SU-DHL-6 (cell line): ENCODE measurements around the gene EXOC2.

Source experiments
- H2AFZ ChIP-seq: fragments of 200-600 bp; sonication (generic); 2 replicates; pipeline ENCODE4 v1.6.1; 2014; ENCODE audit warnings: low read depth, mild to moderate bottlenecking, moderate library complexity, mixed read lengths, antibody characterized with exemption, low read length; ENCODE audit not compliant: severe bottlenecking
- H3F3A ChIP-seq: fragments of 200-600 bp; shearing (Covaris generic); 2 replicates; pipeline ENCODE4 v1.6.0; 2016; ENCODE audit warnings: antibody characterized with exemption, mild to moderate bottlenecking; ENCODE audit not compliant: insufficient read depth
- H3K27ac ChIP-seq: fragments of 200-600 bp; sonication (generic); 2 replicates; pipeline ENCODE4 v1.5.1; 2016; ENCODE audit warnings: low read depth, mild to moderate bottlenecking, low read length, moderate library complexity, mixed read lengths
- H3K27me3 ChIP-seq: fragments of 200-600 bp; sonication (generic), shearing (Covaris generic); 2 replicates; pipeline ENCODE4 v1.6.0; 2014; ENCODE audit warnings: mild to moderate bottlenecking, low read length
- H3K36me3 ChIP-seq: fragments of 200-600 bp; sonication (generic); 2 replicates; pipeline ENCODE4 v1.6.1; 2014; ENCODE audit warnings: mild to moderate bottlenecking, low read length, mixed read lengths
- H3K4me2 ChIP-seq: fragments of 300-600, 200-600 bp; shearing (Covaris generic), sonication (generic); 2 replicates; pipeline ENCODE4 v1.6.0; 2014; ENCODE audit warnings: low read length, low read depth, mild to moderate bottlenecking; ENCODE audit not compliant: poor library complexity, severe bottlenecking
- H3K4me3 ChIP-seq: fragments of 200-600 bp; sonication (generic); 2 replicates; pipeline ENCODE4 v1.5.1; 2014; ENCODE audit warnings: antibody characterized with exemption, low read length, mild to moderate bottlenecking, mixed read lengths; ENCODE audit not compliant: insufficient read depth, poor library complexity, severe bottlenecking
- H3K79me2 ChIP-seq: fragments of 200-600 bp; sonication (generic); 2 replicates; pipeline ENCODE4 v1.6.1; 2014; ENCODE audit warnings: mild to moderate bottlenecking, low read length, moderate library complexity; ENCODE audit not compliant: insufficient read depth
- H3K9ac ChIP-seq: fragments of 200-600 bp; sonication (generic); 2 replicates; pipeline ENCODE4 v1.7.0; 2014; ENCODE audit warnings: mild to moderate bottlenecking, low read length
- H3K9me2 ChIP-seq: fragments of 200-600 bp; sonication (generic); replicated peaks from 2 replicates; pipeline ENCODE4 v1.6.1; 2014; ENCODE audit warnings: low read length; ENCODE audit not compliant: insufficient read depth
- H3K9me3 ChIP-seq: fragments of 200-600 bp; sonication (generic); 2 replicates; pipeline ENCODE4 v1.6.1; 2014; ENCODE audit warnings: low read length, mixed read lengths; ENCODE audit not compliant: insufficient read depth
- H4K20me1 ChIP-seq: fragments of 200-600 bp; sonication (generic); 2 replicates; pipeline ENCODE4 v1.6.1; 2014; ENCODE audit warnings: low read depth, mild to moderate bottlenecking, antibody characterized with exemption, low read length, moderate library complexity, mixed read lengths
- CTCF ChIP-seq: fragments of 200-600 bp; sonication (generic); IDR thresholded peaks from one replicate; pipeline ENCODE4 v1.5.1; 2017; ENCODE audit warnings: antibody characterized with exemption, mild to moderate bottlenecking, low read length, moderate library complexity; ENCODE audit not compliant: insufficient read depth, poor library complexity, severe bottlenecking
- EZH2phosphoT487 ChIP-seq: fragments of 200-600 bp; sonication (generic), shearing (Covaris generic); conservative IDR thresholded peaks from 2 replicates; pipeline ENCODE4 v1.6.1; 2018; ENCODE audit warnings: mild to moderate bottlenecking, antibody characterized with exemption, low read length, moderate library complexity, mixed read lengths

The EXOC2 gene

GRCh38 chr6:508614-509013, 184.3 kb downstream of the EXOC2 start:
- TF ChIP-seq CTCF (no peak), EZH2phosphoT487 (no peak)

GRCh38 chr6:508006-508405, 184.9 kb downstream of the EXOC2 start:
- TF ChIP-seq CTCF, result no peak
- no peak for TF ChIP-seq EZH2phosphoT487
- no peaks in the 10 kb centered on the region for H3K9me2 ChIP-seq
- H4K20me1 ChIP-seq, result no peaks in the 10 kb centered on the region
- no peak overlapping the region for H3K9ac ChIP-seq
- H3F3A ChIP-seq, result no peaks in the 10 kb centered on the region
- H3K9me3 ChIP-seq, result no peaks in the 10 kb centered on the region
- no peak overlapping the region for H2AFZ ChIP-seq
- no peak overlapping the region for H3K27ac ChIP-seq
- no peaks in the 10 kb centered on the region for H3K79me2 ChIP-seq
- H3K4me2 ChIP-seq, result no peak overlapping the region
- no peaks in the 10 kb centered on the region for H3K27me3 ChIP-seq
- no peaks in the 10 kb centered on the region for H3K36me3 ChIP-seq
- no peak overlapping the region for H3K4me3 ChIP-seq

More at GRCh38 chr6:508614-509013, 184.3 kb downstream of the EXOC2 start:
- Histone ChIP-seq H3K4me2 (no peak overlapping the region), H3K9me3 (no peaks in the 10 kb centered on the region), H3K4me3 (no peak overlapping the region), H3K9ac (no peak overlapping the region), H4K20me1 (no peaks in the 10 kb centered on the region), H3K9me2 (no peaks in the 10 kb centered on the region), H3K36me3 (no peaks in the 10 kb centered on the region), H3K27ac (no peak overlapping the region), H3K27me3 (no peaks in the 10 kb centered on the region), H2AFZ (no peak overlapping the region), H3K79me2 (no peaks in the 10 kb centered on the region), H3F3A (no peaks in the 10 kb centered on the region)

- no peak overlapping the region for H3K4me2 ChIP-seq
Observed at GRCh38 chr6:506920-507622, 185.9 kb downstream of the EXOC2 start.

More at GRCh38 chr6:506920-507622, 185.9 kb downstream of the EXOC2 start:
- Histone ChIP-seq H3K9me3 (no peaks in the 10 kb centered on the region), H3K27ac (no peak overlapping the region), H4K20me1 (no peaks in the 10 kb centered on the region), H3K79me2 (no peaks in the 10 kb centered on the region), H3K9me2 (no peaks in the 10 kb centered on the region), H3K9ac (no peak overlapping the region), H3F3A (no peaks in the 10 kb centered on the region), H2AFZ (no peak overlapping the region), H3K4me3 (no peak overlapping the region), H3K36me3 (no peaks in the 10 kb centered on the region), H3K27me3 (no peaks in the 10 kb centered on the region)
- no peak for TF ChIP-seq EZH2phosphoT487
- TF ChIP-seq CTCF, result no peak
